ENCODE measurements around the gene IQCH.
A peak's percentile ranks its signal among the peaks of the same experiment; 100 is the strongest.

IQCH gene

DNA sequence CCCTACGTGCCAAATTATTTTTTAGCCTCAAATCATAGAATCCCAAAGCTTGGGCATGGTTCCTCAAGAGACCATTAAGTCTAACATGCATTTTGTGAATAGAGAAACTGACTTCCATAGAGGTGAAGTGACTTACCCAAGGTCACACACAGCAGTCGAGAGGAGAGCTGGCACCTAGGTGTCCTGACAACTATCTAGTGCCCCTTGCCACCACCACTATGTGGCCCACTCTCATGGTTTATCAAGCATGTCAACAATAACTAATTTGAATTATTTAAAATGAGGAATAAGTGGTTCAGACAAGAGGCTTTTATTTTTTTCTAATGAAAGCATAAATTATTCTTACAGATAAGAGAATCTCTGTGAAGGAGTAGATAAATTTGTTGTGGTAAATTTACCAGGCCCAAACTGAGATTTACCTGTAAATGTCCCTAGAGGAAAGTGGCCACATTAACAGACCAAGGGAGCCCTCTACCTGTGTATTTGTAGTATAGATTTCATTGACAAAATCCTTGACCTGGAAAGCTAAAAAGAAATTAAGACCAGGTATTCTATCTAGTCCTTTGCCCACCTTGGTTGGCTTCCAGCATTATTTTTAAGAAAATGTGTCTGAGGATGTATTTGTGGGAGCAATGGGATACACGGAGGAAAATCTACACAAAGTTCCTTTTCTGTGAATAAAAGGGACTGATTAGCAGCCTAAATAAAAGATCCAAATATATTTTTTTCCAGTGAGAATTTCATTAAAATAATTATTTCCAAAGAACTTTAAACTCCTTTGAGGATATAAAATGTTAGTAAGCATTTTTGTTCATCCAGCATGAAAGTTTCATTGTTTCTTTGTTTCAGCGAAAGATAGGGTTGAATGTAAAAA, 49.1 kb downstream of the IQCH start:
- peak in 1 of 2 experiments; percentile 48 for DNase-seq

DNA sequence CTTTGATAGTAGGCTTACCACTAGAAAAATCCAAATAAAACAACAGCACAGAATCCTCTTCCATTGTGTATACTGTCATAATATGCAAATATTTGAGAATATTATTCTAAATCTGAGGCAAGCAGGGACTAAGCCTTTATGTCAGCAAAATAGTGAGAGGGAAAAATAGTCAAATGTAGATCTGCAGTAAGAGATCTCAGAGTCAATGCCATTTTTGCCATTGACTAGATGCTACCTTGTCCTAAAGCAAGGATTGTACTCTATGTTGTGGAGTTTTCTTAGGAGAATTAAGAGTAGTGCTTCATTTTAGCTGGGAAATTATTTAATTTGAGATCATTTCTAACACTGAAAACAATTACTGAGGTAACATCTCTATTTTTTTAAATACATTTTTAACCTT, 50.2 kb downstream of the IQCH start:
- DNase-seq, result no peak

DNA sequence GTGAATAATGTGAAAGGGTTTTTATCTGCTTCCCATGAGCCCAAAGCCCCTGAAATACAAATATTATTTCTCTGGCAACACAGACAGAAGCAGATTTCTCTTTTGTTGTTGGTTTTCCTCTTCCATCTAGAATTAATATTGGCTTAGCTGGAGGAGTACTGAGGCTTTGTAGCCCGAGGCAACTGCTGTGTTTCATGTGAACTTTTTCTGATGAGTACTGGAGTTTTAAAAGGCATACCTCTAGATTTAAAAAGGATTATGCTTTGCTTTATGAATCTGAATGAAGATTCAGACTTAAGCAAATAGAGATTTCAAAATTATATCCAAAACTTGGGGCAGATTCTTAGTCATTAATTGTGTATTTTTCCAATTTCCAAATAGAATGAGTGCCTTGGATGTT, 50.9 kb downstream of the IQCH start:
- no peak for DNase-seq

DNA sequence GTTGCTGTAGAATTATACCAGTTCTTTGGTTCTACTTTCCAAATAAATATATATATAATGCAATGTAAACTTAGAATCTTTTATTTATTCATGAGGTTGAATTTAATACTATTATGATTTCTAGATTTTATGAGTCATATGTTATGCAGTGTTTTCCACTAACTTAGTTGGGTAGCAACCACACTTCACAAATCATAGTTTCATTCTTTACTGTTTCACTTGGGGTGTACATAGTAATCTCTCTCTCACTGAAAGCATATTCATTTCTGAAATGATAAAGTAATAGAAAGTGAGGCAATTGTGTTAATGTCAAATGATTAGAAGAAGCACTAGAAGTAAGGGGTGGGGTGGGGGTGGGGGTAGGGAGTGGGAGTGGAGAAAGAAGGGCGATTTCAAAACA, 52.6 kb downstream of the IQCH start:
- no peak for DNase-seq

DNA sequence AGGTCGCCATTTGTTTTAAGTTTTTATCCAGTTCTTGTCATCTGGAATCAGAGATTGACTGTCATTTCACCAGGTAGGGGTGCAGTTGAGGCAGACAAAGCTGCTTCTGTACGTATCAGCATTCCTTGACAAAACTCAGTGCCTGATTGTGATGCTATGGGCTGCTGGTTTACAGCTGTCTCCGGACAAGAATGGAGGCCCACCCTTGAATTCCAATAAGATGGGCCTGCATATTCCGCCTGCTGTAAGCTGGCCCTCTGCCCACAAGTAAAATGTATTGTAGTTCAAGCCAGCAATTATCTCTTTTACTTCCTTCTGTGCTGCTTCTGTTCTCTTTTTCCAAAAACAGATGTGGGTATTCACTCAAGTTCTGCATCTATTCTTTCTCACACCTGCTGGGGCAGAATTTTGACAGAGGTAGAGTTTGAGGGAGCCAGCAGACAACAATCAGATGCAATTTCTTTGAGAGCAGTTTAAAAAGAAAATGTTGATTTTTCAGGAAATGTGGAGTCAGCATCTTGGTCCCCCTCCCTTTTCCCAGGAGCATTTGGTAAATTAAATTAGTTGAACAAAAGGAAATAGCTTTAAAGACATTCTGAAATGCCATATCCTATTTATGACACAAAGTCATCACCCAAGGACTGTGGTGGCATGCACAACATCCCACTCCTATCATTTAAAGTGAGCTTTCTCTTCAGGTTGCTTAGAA, 53.5 kb downstream of the IQCH start:
- DNase-seq, result peak; percentile 7 to 41

DNA sequence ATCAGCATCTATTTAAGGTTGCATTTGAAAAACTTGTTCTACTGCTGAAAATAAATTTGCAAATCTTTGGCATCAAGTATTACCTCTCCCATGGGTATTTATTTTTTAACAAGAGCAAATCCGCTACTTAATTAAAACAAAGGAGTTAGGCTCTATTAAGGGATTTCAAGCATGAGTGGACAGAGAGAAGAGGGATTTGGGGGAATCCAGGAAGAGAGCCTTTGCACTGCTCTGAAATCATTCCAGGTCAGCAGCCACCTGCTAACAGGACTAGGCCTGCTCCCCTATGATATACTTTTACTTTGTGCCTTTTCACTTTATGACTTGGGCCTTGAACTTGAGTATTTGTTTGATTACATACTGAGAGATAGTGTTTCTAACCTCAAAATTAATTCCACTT, 57.1 kb downstream of the IQCH start:
- DNase-seq, result peak; percentile 88 to 92

DNA sequence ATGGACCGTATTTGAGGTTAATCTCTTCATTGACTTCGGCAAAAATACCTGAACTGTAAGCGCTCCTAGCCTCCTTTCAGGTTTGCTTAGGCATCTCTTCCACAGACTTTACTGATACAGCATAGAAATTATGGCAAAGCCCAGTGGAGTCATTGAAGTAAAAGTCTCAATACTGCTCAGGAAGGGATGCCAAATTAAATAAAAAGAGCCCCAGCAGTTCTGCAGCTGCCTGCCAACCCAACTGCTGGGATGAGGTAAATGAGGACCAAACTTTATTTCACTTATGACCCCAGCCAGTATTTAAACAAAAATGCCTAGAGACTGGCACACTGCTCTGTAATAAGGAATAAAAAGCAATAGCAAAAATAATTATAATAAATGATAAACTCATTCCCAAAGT, 65.4 kb downstream of the IQCH start:
- no peak for DNase-seq

DNA sequence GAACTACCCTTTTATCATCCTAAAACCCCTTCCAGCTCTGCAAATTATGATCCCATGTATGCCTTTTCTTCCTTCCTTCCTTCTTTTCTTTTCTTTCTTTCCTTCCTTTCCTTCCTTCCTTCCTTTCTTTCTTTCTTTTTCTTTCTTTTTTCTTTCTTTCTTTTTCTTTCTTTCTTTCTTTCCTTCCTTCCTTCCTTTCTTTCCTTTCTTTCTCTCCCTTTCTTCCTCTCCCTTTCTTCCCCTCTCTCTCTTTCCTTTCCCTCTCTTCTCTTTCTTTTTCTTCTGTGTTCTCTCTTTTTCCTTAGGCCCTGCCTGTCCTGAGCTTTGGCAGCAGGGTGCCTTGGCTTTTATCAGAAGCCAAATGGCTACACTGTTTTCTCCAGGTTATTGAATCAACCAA, 66.8 kb downstream of the IQCH start:
- no peak for DNase-seq

DNA sequence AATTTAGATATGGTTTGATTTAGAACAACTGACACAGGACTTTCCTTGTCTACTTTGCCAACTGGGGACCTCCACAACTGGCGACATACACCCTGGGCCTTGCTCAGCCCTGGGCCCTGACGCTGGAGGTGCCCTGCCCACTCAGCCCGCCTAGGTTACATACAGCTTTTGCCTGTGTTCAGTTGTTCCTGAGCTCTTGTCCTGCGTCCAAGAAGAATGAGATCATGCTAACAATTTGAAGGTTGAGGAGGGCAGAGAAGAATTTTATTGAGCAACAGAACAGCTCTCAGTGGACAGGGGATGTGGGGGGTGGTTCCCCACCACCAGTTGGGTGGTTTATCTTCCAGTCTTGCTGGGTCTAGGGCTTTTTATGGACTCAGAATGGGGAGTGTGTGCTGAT, 67.9 kb downstream of the IQCH start:
- DNase-seq, result no peak

DNA sequence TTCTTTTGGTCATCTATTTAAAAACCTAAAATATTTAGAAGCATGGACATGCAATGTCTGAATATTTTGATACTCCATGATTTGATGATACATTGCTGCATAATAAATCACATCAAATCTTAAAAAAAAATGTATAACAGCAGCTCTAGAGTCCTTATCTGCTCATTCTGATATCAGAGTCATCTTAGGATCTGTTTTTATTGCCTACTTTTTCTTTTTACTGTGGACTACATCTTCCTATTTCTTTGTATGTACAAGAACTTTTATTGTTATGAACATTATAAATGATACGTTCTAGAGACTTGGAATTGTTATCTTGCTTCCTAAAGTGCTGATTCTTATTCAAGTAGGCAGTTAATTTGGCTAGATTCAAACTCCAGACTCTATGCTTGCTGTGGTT, 72.7 kb downstream of the IQCH start:
- no peak for DNase-seq

DNA sequence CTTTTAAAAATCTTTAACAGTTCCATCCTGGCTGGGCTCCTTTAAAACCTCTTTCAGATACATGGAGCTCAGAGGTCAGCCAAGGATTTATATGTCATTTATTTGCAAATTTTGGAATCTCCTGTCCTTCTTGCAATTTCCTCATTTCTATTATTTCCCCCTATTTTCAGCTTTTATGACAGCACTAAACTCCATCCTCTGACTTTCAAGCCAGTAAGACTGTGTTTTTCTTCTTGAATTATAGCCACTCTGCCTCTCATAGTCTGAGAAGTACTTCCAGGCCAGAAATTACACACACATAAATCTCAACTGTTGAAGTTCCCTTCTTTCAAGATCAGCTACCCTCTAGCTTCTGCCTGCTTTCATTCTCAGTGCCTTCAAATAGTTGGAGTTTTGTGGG, 73.2 kb downstream of the IQCH start:
- DNase-seq, result no peak

DNA sequence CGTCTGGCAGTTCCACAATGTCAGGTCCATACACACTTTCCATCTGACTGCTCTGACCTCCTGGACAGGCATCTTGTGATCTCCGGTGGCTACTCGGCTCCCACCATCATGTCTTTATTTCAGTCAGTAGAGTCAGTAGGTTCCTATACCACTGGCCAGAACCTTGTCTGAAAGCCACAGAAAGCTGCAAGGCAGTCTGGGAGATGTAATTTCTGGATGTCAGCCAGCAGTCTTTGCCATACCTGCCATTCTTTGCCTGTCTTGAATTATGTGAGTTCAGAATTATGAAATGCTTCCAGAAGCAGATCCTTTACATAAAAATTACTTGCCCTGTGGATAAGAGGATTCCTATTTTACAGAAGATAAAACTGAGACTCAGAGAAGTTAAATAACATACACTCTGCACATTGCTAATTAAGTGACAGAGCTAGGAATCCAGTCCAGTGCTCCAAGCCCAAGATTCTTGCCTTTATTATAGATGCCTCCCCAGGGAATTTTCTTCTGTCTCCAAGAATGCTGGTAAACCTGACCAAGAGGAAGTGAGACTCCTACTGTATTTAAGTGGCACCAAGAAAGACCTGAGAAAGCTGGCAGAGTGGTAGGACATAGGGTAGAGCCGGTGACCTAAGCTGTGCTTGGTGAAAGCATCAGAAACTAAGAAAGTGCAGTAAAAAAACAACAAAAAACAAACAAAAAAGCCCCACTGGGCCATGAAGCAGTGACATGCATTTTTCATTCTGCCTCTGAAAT, 75.6 kb downstream of the IQCH start:
- DNase-seq, result no peak

DNA sequence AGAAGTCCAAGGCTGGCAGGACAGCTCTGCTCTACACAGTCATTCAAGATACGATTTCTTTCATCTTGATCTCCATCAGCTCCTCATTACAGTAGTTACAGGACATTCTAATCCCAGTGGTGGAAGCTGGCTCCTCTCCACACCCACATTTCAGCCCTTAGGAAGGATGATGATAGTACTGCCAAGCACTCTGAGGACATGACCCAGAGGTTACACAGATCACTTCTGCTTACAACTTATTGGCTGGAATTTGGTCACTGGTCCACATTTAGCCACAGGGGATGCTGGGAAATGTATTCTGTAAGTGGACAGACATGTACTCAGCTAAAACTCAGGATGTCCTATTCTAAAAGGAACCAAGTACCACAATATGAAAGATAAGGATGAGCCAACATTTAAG, 77.1 kb downstream of the IQCH start:
- no peak for DNase-seq

DNA sequence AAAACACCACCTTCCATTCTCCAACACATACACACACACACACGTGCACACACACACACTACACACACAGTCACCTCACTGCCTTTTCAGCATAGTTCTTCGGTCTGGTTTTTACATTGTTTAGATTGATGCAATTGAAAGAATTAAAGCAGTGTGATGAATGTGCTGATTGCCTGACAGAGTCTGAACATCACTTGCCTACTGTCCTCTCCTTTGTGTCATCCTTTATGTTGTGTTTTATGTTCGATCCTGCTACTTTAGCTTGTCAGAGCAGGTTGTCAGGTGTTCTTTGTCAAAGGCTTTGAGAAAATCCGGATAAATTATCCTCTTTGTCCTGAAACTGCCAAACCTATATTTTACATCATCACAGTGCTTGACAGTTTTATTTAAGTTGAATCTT, 80.4 kb downstream of the IQCH start:
- DNase-seq, result no peak

DNA sequence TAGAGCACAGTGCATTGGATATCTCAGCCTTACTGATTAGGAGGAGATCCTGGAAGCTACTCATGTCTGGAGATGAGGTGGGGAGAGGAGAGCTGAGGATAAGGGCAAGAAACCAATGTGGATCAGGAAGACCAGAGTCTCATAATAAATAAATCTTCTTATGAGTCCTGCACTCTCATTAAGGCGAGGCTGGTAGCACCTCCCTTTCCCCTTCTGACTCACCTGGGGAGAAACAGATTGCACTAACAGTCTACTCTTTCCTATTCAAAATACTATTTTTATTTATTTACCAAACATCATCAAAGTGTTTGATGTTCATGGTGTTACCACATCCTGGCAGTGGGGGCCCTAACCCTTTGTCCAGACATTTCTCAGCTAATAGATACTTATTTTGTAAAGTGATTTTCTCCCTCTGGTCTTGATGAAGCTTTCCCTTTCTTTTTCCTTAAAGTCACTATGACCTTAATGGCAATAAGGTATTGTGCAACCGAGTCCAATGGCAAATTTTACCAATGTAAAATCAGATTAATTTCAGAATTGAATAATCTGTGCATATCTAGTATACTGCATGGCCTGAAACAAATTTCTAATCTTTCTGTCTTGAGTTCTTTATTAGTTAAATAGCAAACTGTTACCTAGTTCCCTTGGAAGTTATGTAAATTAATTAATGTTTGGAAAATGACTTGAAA, 81.1 kb downstream of the IQCH start:
- DNase-seq, result no peak

DNA sequence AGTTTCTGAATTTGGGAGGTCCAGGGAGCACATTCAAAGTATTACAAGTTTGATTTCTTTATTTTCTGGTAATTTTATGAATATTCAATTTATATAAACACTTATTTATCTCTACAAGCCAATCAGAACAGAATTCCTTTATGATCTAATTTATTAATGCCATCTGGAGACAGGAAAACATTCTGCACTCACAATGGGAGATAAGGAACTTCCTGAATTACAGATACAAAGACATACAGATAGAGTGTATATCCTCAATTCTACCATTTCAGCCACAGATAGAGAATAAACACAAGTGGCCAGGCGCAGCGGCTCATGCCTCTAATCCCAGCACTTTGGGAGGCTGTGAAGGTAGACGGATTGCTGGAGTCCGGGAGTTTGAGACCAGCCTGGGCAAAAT, 86.0 kb downstream of the IQCH start:
- DNase-seq, result no peak

DNA sequence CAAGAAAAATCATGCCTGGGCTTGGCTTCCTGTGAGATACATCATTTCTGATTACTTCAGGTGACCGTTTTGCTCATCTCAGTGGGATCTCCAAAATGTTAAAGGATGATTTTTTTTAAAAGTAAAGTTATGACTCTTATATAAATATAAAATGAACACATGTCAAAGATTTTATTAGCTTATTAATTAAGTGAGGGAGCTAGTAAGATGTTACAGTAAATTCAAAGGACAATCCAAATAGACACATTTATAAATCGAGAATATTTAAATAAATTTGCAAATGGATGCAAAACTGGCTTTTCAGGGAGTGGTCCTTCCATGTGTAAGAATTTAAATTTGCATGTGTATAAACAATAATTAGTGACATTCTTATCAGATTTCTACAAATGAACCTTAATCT, 87.0 kb downstream of the IQCH start:
- no peak for DNase-seq

DNA sequence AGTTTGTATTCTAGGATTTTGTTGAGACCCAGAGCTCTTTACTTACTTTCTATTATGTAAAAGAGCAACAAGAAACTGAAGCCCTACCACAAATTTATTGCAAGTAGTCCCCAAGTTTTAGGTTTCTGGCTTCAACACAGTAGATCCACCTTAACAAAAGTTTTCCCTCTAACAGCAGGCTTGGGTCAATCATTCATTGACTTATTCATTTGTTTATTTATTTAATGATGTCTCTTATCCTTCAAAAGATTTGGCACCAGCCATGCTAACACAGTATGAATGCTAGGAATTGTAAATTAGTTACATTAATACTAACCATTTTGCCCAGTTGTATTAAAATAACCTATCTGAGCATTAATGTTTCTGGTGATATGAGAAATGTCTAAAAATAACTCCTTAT, 88.6 kb downstream of the IQCH start:
- DNase-seq, result no peak

DNA sequence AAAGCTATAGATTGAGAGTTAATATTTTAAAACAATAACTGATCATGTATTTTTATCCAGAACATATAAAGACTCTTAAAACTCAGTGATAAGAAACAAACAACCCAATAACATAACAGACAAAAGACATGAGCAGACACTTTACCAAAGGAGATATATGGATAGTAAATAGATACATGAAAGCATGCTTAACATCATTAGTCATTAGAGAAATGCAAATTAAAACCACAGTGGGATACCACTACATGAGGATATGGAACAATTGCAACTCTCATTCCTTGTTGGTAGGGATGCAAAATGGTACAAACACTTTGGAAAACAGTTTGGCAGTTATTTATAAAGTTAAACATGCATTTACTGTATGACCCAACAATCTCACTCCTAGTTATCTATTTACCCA, 95.0 kb downstream of the IQCH start:
- no peak for DNase-seq

DNA sequence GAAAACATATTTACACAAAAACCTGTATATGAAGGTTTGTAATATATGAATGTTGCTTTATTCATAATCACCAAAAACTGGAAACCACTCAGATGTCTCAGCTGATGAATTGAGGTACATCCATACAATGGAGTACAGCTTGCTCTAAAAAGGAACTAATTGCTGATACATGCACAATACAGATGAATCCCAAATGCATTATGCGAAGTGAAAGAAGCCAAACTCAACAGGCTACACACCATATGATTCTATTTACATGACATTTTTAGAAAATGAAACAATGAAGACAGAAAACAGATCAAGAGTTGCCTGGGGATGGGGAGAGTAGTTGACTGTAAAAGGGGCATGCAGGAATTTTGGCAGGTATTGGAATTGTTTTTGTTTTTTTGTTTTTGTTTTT, 95.5 kb downstream of the IQCH start:
- no peak for DNase-seq

DNA sequence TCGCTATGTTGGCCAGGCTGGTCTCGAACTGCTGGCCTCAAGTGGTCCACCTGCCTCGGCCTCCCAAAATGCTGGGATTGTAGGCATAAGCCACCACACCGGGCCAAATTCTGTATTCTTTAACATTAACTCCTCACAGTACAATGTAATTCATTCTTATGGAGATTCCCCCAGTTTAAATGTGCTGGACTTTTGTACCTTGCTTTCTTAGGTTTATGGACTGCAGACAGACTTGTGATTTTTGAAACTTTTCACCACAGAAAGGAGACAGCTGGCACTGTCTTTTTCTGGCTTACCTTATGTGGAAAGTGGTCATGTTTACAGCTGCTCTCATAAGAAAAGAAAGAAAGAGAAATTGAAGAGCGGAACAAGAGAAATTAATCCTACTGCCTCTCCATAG, 103.8 kb downstream of the IQCH start:
- no peak for DNase-seq

DNA sequence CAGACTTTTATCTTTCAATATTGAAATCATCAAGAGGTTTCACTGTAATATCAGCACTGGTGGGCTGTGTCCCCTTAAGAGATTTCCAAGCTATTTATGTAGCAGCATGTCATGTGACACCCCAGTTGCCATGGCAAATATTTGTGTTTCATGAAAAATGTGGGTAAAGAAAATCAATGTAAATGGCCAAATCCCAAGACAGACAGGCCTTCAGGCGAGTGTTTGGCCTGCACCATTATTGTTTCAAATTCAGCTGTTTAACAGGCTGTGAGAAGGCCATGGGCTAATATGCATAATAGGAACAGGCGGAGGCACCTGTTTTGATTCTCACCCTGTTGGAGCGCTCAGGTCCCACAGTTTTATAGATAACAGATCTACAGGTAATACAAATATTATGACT, 104.2 kb downstream of the IQCH start:
- DNase-seq, result no peak

DNA sequence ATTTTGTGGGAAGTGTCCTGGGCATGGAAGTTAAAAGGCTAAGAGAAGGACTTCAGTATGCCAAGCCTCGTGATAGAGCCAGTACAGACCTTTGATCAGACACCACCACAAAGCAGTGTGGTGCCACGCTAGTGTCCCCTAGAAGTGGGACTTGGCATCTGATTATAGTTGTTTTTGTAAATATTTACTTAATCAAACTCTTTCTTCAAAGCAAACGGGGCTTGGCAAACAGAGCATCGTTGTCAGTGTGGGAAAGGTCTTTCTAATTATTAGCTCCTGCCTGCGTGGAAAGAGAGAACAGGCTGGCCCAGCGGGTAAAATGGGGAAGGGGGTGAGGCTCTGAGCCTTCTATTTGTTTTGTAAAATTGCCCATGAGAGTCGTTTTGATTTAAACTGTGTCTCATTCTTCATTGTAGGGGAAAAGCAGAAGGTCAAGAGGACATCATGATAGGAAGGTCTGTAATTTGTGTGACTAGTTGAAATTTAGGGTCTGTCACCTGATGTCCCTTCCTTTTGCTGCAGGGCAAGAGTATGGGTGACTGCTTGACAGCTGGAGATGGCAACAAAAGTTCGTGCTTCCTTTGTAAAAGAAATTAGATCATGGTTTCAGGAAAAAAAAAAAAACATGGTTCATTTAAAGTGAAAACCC, 105.0 kb downstream of the IQCH start:
- DNase-seq, result no peak
